Measurements from ENCODE around the gene TMEM170A.

The TMEM170A gene

DNA sequence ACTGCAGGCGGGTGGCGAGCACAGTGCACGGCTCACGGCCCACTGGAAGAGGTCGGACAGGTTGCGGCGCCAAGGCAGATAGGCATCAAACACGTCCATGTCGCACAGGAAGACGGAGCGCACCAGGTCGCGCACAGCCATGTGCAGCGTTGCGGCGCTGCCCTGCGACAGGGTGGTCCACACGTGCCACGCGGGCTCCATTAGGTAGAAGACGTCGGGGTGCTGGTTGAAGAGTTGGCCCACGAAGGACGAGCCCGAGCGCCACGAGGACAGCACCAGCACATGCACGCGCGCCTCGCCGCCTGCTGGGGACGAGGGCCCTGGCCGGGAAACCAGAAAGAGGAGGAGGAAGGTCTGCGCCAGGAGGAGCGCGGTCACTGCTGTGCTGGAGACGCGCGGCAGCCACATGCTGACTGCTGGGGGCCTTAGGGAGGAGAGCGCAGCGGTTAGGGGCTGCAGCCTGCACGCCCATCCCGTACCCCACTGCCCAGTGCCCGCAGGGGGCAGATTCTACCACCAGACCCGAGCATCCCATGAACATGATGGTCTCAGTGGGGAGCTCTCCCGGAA is 15.0 kb upstream of the TMEM170A start:
- no peak for DNase-seq (ENCODE audit: extremely low read depth, low read depth)
- TF ChIP-seq, protein P1, sequence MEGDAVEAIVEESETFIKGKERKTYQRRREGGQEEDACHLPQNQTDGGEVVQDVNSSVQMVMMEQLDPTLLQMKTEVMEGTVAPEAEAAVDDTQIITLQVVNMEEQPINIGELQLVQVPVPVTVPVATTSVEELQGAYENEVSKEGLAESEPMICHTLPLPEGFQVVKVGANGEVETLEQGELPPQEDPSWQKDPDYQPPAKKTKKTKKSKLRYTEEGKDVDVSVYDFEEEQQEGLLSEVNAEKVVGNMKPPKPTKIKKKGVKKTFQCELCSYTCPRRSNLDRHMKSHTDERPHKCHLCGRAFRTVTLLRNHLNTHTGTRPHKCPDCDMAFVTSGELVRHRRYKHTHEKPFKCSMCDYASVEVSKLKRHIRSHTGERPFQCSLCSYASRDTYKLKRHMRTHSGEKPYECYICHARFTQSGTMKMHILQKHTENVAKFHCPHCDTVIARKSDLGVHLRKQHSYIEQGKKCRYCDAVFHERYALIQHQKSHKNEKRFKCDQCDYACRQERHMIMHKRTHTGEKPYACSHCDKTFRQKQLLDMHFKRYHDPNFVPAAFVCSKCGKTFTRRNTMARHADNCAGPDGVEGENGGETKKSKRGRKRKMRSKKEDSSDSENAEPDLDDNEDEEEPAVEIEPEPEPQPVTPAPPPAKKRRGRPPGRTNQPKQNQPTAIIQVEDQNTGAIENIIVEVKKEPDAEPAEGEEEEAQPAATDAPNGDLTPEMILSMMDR (IDR thresholded peaks at IDR 0.05; ENCODE audit: low read depth, low read length, missing control alignments): no peak
- H3K4me3 ChIP-seq (replicated peaks; ENCODE audit: low read depth, low read length): no peak overlapping the region

DNA sequence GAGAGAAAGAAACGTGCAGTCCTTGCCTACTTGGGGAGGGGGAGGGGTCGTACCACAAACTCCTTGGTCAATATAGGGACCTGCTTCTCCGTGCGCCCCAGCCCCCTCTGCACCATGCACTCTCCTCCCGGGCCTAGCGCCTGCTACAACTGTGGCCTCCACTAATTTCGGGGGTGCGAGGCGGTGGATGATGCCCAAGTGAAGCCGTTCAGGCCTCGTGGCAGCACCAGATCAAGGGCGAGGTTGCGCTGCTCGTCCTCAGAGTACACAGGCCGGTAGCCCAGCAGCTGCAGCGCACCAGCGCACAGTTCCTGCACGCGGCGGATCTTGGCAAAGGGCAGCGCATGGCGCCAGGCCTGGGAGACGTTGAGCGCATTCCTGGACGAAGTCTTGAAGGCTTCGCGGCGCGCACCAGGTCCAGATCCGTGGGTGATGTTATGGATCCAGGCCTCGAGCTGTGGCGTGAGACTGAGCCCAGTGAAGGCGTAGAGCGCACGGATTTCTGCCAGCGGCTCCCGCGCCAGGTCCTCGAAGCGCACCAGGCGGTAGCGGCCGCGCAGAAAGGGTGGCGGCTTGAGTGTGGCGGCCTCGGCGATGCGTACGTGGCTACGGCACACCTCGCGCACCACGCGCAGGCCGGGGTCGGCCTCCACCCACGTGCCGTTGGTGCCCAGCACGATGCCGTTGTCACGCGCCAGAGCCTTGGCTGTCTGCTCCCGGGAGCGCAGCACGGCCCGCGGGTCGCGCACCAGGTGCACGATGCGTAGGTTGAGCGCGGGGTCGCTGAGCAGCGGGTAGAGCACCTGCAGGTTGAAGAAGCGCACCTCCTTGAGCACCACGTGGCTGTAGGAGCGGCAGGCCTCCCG is 14.2 kb upstream of the TMEM170A start:
- H3K4me3 ChIP-seq (replicated peaks; ENCODE audit: low read depth, low read length): no peak overlapping the region
- TF ChIP-seq, protein P1 (IDR thresholded peaks at IDR 0.05; ENCODE audit: low read depth, low read length, missing control alignments): no peak
- DNase-seq (ENCODE audit: extremely low read depth, low read depth): no peak

DNA sequence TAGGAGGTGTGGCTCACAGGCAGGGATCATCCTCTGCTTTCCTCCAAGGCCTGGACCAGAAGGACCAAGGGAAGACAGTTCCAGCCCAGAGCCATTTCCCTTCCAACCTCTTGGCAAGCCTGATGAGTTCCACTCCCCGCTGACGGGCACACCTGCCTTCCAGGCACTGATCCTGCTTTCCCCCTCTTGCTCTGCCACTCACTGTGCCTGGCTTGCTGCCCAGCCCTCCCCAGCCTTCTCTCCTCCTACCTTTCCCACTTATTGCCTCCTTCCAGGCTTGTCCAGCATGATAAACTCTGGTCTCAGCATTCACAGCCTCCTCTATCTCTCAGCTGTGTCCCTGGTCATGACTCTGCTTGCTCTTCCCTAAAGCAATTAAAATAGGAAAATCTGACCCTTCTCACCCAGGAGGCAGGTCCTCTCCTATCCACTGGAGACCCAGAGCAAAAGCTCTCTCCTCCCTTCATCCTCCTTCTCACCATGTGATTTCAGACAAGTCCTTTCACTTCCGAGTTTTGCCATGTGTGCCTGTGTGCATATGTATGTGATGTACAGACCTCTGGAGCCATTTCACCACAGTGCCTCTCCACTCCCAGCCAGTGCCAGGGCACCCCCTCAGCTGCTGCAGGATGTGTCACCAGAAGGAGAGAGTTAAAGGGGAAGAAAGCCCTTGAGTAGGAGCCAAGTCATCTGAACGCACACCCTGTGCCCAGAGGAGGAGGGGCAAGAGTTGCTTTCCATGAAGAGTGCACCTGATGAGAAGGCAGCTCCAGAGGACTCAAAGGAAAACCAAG is 13.4 kb upstream of the TMEM170A start:
- TF ChIP-seq, protein P1 (IDR thresholded peaks at IDR 0.05; ENCODE audit: low read depth, low read length, missing control alignments): no peak
- no peak overlapping the region for H3K4me3 ChIP-seq (replicated peaks; ENCODE audit: low read depth, low read length)
- no peak for DNase-seq (ENCODE audit: extremely low read depth, low read depth)

DNA sequence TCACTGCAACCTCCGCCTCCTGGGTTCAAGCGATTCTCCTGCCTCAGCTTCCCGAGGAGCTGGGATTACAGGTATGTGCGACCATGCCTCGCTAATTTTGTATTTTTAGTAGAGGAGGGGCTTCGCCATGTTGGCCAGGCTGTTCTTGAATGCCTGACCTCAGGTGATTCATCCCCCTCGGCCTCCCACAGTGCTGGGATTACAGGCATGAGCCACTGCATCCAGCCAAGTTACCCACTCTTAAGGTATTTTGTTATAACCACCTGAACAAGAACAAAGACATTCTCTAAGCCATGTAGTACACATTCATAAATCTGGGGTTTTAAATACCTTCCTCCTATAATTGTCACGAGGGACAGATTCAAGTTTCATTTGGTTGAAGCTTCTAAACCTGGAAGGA is 12.3 kb upstream of the TMEM170A start:
- no peak overlapping the region for H3K4me3 ChIP-seq (replicated peaks; ENCODE audit: low read depth, low read length)
- no peak for DNase-seq (ENCODE audit: extremely low read depth, low read depth)
- TF ChIP-seq, protein P1 (IDR thresholded peaks at IDR 0.05; ENCODE audit: low read depth, low read length, missing control alignments): no peak

DNA sequence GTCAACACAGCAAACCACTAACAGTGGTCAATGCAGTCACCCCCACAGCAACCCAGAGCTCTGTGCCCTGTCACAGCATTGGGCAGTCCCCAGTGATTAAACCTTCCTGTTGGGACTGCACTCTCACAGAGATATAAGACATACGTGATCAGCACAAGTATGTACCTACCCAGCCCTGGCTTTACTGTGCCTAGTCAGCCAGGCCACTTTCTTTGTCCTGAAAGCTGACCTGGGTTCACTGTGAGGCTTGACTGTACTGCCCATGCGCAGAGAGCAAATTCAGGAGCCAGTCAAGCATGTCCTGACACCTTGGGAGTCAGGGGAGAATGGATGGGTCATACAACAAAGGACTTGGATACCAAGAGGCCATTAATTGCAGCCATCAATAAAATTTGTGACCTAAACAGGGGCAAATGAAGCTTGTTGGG is 10.9 kb upstream of the TMEM170A start:
- TF ChIP-seq, protein P1 (IDR thresholded peaks at IDR 0.05; ENCODE audit: low read depth, low read length, missing control alignments): no peak

DNA sequence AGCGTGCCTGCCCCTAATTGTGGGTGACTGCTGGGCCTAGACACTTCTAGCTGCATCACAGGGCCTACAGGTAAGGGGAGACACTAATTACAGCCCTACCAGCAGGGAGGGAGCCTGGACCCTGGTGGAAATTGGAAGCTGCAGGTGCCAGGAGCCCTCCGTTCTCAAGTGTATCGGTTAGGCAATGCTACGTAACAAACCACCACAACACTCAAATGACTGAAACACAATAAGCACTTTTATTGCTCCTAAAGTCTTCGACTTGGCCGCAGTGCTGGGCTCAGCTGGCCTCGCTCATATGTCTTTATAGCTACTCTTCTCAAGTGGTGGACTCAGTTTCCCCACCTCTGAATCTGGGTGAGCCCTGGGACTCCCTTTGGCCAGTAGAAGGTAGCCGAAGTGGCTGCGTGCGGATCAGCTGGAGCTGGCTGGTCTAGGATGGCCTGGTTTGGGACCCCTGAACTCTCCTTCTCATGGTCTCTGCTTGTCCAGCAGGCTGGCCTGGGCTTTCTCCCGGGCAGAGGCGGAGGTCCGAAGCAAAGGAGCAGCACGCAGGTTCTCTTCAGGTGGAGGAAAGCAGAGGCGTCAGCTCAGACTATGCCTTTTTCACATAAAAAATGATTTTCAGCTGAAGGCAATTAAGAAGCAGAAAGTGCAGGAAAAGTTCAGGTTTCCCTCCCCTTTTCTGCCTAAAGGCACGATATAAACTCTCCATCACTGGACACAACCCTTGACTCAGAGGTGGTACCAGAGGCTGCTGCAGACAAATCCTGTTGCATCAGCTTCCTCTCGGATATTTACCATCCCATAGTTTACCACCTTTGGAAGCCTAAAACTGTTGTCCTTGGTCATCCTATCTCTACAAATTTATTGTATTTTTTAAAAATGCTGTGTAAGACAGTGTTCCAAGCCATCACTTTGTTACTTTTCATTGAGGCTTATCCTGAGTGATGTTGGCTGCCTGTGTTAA is 8.7 kb upstream of the TMEM170A start:
- no peak overlapping the region for H3K4me3 ChIP-seq (replicated peaks; ENCODE audit: low read depth, low read length)
- DNase-seq (ENCODE audit: extremely low read depth, low read depth): no peak
- TF ChIP-seq, protein P1 (IDR thresholded peaks at IDR 0.05; ENCODE audit: low read depth, low read length, missing control alignments): no peak

More for the DNA sequence above, 10.9 kb upstream of the TMEM170A start:
- no peak for DNase-seq (ENCODE audit: extremely low read depth, low read depth)
- no peak overlapping the region for H3K4me3 ChIP-seq (replicated peaks; ENCODE audit: low read depth, low read length)
